ENCODE data around the gene OPA3.

Gene OPA3

DNA sequence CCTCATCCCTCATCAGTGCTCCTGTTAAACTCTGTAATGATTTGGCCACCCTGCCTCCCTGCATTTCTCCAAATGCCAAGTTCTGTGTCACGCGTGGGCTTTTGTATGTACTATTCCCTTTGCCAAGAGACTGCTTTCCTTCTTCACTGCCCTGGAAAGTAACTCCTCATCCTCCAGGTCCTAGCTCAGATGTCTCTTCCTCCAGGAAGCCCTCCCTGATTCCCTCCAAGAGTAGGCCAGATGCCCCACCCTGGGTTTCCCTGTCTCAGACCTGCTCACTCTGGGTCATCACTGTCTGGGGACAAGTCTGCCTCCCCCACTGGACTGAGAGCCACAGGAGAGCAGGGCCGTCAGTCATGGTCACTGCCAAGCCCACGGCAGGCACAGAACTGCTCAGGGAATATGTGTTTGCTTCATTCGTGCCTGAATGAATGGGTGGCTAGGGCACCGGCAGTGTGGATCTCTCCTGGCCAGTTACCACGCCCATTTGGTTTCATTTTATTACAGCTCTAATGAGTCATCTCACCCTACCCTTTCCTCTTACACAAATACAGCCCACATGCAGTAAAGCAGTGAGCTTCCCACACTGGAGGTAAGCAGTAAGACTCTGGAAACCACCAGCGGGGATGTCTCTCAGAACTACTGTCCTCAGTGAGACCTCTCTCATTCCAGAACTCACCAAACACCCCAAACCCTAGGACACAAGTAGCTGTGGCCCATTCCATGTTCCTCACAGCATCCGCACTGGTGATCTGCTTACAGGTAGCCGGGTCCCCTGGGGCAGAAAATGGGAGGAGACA lies 29.5 kb upstream of the OPA3 start:
- no peaks in the 10 kb centered on the region for H3K27me3 ChIP-seq (ENCODE audit: control insufficient read depth in 1 of 2, insufficient read depth in 2 of 2, low read length in 2 of 2)
- H3K9me3 ChIP-seq (ENCODE audit: low read length), result no peaks in the 10 kb centered on the region
- H3K27ac ChIP-seq (ENCODE audit: low read depth, low read length), result no peak overlapping the region
- H3K36me3 ChIP-seq (ENCODE audit: insufficient read depth, low read length), result peaks cover 18% of the 10 kb centered on the region
- no peak overlapping the region for H3K4me3 ChIP-seq (ENCODE audit: low read depth in 1 of 2, low read length in 2 of 2)
- H3K9ac ChIP-seq (ENCODE audit: low read length), result no peak overlapping the region
- H3K4me1 ChIP-seq (ENCODE audit: insufficient read depth, low read length), result no peaks in the 10 kb centered on the region

DNA sequence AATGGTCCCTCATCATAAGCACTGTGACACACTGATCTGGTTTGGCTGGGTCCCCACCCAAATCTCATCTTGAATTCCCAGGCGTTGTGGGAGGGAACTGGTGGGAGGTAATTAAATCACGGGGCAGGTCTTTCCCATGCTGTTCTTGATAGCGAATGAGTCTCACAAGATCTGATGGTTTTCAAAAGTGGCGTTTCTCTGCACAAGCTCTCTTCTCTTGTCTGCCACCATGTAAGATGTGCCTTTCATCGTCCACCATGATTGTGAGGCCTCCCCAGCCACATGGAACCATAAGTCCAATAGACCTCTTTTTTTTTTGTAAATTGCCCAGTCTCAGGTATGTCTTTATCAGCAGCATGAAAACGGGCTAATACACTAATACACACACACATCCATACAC lies 24.3 kb upstream of the OPA3 start:
- Histone ChIP-seq H3K27me3 (ENCODE audit: control insufficient read depth in 1 of 2, insufficient read depth in 2 of 2, low read length in 2 of 2) (no peaks in the 10 kb centered on the region), H3K9ac (ENCODE audit: low read length) (no peak overlapping the region), H3K27ac (ENCODE audit: low read depth, low read length) (no peak overlapping the region), H3K9me3 (ENCODE audit: low read length) (no peaks in the 10 kb centered on the region), H3K36me3 (ENCODE audit: insufficient read depth, low read length) (peaks cover 14% of the 10 kb centered on the region), H3K4me1 (ENCODE audit: insufficient read depth, low read length) (no peaks in the 10 kb centered on the region), H3K4me3 (ENCODE audit: low read depth in 1 of 2, low read length in 2 of 2) (no peak overlapping the region)

DNA sequence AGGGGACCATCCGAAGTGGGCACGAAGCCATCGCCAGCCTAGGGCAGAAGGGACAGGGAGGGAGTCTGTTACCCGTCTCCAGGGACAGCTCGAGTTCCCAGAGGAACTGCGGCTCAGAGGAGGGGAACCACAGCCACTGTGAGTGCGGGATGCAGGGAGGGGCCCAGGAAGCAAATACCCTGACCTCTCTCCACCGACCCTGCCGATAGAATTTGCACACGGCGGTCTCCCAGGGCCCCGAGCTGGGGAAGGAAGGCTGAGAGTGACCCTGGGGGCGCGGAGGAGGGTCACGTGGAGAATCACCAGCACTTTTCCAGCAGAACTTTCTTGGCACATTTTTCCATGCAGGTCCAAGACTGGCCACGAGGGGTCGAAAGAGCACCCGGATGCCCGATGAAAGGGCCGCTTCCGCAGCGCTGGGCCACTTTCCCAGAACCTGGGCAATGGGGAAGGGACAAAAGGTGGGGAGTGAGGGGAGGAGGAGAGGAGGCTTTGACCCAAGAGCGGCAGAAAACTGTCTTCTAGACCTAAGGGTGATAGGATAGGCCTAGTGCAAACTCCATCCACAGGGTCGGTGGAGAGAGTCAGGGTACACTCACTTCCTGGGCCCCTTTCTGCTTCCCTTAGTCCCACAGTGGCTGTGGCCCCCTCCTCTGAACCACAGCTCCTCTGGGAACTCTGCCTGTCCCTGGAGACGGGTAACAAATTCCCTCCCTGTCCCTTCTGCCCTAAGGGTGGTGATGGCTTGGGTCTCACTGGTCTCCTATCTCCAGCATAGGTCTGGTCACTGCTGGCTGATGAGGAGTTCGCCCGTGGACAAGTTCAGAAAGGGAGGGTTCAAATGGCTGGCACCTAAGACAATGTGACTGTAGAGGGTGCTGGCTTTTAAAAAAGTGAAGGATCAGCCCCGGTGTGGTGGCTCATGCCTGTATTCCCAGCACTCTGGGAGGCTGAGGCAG lies 22.7 kb upstream of the OPA3 start:
- no peaks in the 10 kb centered on the region for H3K9me3 ChIP-seq (ENCODE audit: low read length)
- no peak overlapping the region for H3K9ac ChIP-seq (ENCODE audit: low read length)
- H3K4me3 ChIP-seq (ENCODE audit: low read depth in 1 of 2, low read length in 2 of 2), result peak overlapping the region in 1 of 2 donors; percentile 25
- H3K27ac ChIP-seq (ENCODE audit: low read depth, low read length), result no peak overlapping the region
- peaks cover 4 to 6% of the 10 kb centered on the region in 2 donors for H3K27me3 ChIP-seq (ENCODE audit: control insufficient read depth in 1 of 2, insufficient read depth in 2 of 2, low read length in 2 of 2)
- H3K4me1 ChIP-seq (ENCODE audit: insufficient read depth, low read length), result no peaks in the 10 kb centered on the region
- H3K36me3 ChIP-seq (ENCODE audit: insufficient read depth, low read length), result peaks cover 5% of the 10 kb centered on the region

DNA sequence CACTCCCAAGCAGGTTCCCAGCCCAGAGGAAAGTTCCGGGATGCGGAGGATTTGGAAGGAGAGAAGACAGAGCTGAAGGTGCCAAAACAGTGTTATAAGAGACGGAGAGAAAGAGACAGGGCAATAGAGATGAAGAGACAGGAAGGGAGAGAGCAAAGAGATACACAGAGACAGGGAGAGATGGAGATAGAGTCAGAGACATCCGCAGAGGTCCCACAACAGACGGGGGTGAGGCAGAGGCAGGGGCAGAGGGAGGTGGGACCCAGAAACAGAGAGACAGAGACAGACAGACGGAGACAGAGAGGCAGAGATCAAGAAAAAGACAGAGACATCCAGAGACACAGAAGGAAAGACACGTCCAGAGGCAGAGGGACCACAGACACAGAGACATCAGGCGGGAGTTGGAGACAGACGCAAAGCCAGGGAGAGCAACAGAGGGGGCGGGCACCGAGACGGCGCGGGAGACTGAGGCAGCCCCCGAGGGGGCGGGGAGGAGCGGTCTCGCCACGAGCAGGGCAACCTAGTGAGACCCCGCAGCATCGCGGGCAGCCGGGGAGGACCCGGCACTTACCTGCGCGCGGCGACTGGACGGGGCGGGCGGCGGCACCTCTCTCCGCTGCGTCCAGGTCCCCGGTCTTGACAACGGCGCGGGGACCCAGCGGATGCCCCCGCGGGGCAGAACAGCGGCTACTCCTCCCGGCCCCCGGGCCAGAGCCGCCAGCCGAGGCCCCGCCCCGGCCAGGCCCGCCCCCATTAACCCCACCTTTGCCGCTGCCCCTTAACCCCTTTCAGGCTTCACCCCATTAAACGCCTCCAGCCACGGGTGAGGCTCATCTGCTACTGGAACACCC lies 17.1 kb upstream of the OPA3 start, which contains the start of gene GPR4:
TSS of gene GPR4 (minus strand) at position 689 of the 851 bp plus-strand sequence. CDS start 10,346 bp downstream, outside the sequence.
- H3K9ac ChIP-seq (ENCODE audit: low read length), result no peak within 1 kb of the TSS

DNA sequence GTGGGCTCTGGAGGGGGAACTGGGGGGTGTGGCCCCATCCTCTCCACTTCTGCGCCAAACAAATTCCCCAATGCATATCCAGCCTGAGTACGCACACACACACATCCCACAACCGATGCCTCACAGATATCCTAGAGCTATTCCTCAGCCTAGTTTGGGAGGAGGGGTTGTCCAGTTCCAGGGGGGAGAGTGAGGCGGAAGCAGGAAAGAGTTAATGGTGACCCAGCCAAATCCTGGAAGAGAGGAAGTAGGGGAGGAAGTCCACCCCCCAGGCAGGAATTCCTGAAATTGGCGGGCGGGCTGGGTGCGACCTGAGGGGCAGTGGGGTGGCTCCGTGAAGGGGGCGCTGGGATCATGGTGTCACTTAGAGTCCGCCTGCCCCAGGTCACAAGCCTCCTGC lies 16.5 kb upstream of the OPA3 start:
- Histone ChIP-seq H3K9me3 (ENCODE audit: low read length) (no peaks in the 10 kb centered on the region), H3K27ac (ENCODE audit: low read depth, low read length) (no peak overlapping the region), H3K4me1 (ENCODE audit: insufficient read depth, low read length) (no peaks in the 10 kb centered on the region), H3K27me3 (ENCODE audit: control insufficient read depth in 1 of 2, insufficient read depth in 2 of 2, low read length in 2 of 2) (peaks cover 48 to 64% of the 10 kb centered on the region in 2 donors), H3K4me3 (ENCODE audit: low read depth in 1 of 2, low read length in 2 of 2) (no peak overlapping the region), H3K9ac (ENCODE audit: low read length) (no peak overlapping the region), H3K36me3 (ENCODE audit: insufficient read depth, low read length) (no peaks in the 10 kb centered on the region)

More for the DNA sequence above, 17.1 kb upstream of the OPA3 start, which contains the start of gene GPR4:
- no peak within 1 kb of the TSS for H3K27ac ChIP-seq (ENCODE audit: low read depth, low read length)
- no peaks in the 10 kb centered on the region for H3K36me3 ChIP-seq (ENCODE audit: insufficient read depth, low read length)
- H3K9me3 ChIP-seq (ENCODE audit: low read length), result no peaks in the 10 kb centered on the region
- H3K27me3 ChIP-seq (ENCODE audit: control insufficient read depth in 1 of 2, insufficient read depth in 2 of 2, low read length in 2 of 2), result peaks cover 48 to 61% of the 10 kb centered on the region in 2 donors
- H3K4me1 ChIP-seq (ENCODE audit: insufficient read depth, low read length), result no peaks in the 10 kb centered on the region
- no peak within 1 kb of the TSS for H3K4me3 ChIP-seq (ENCODE audit: low read depth in 1 of 2, low read length in 2 of 2)

DNA sequence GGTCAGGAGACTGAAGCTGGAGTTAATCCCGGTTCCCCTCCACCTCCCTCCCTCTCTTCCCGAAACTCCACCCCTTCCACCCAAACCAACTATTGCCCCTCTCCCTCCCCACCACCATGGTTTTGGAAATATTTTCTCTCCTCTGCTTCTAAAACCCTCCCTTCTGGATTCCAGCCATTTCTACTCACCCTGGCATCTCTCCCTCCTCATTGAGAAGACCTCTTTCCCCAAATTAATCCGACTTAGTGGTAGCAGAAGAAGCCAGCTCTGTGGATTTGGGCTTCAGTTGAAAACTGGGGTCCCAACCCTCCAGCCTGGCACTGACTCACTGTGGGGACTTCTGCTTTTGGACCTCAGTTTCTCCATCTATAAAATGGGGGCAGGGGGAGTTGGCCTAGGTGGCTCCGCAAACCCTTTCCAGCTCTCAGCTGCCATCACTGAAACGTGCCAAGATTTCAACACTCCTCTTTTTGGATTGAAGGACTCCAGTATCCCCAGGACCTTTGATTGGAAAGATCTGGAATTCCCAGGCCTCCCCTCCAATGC lies 15.8 kb upstream of the OPA3 start:
- no peaks in the 10 kb centered on the region for H3K4me1 ChIP-seq (ENCODE audit: insufficient read depth, low read length)
- H3K4me3 ChIP-seq (ENCODE audit: low read depth in 1 of 2, low read length in 2 of 2), result no peak overlapping the region
- no peaks in the 10 kb centered on the region for H3K9me3 ChIP-seq (ENCODE audit: low read length)
- H3K9ac ChIP-seq (ENCODE audit: low read length), result no peak overlapping the region
- H3K36me3 ChIP-seq (ENCODE audit: insufficient read depth, low read length), result no peaks in the 10 kb centered on the region
- H3K27ac ChIP-seq (ENCODE audit: low read depth, low read length), result no peak overlapping the region
- H3K27me3 ChIP-seq (ENCODE audit: control insufficient read depth in 1 of 2, insufficient read depth in 2 of 2, low read length in 2 of 2), result peaks cover 48 to 69% of the 10 kb centered on the region in 2 donors

DNA sequence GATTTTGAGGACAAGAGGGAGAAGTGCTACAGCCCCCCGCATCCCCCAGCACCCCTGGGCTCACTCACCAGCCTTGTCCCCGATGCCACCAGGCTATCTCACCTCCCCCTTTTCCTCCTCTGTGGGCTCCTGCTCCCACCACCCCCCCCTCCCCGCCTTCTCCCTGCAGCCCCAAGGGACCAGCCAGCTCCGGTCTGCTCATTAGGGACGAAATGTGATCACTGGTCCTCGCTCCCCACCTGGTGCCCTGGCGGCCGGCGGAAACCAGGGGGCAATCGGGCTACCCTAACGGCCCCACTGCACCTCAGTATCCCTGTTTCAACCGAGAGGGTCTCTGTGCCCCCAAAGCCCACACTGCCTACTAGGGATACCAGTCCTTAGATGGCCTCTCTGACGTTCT lies 14.7 kb upstream of the OPA3 start:
- Histone ChIP-seq H3K27ac (ENCODE audit: low read depth, low read length) (no peak overlapping the region), H3K4me3 (ENCODE audit: low read depth in 1 of 2, low read length in 2 of 2) (no peak overlapping the region), H3K9me3 (ENCODE audit: low read length) (no peaks in the 10 kb centered on the region), H3K9ac (ENCODE audit: low read length) (no peak overlapping the region), H3K36me3 (ENCODE audit: insufficient read depth, low read length) (no peaks in the 10 kb centered on the region), H3K4me1 (ENCODE audit: insufficient read depth, low read length) (no peaks in the 10 kb centered on the region), H3K27me3 (ENCODE audit: control insufficient read depth in 1 of 2, insufficient read depth in 2 of 2, low read length in 2 of 2) (peaks cover 48 to 69% of the 10 kb centered on the region in 2 donors)

DNA sequence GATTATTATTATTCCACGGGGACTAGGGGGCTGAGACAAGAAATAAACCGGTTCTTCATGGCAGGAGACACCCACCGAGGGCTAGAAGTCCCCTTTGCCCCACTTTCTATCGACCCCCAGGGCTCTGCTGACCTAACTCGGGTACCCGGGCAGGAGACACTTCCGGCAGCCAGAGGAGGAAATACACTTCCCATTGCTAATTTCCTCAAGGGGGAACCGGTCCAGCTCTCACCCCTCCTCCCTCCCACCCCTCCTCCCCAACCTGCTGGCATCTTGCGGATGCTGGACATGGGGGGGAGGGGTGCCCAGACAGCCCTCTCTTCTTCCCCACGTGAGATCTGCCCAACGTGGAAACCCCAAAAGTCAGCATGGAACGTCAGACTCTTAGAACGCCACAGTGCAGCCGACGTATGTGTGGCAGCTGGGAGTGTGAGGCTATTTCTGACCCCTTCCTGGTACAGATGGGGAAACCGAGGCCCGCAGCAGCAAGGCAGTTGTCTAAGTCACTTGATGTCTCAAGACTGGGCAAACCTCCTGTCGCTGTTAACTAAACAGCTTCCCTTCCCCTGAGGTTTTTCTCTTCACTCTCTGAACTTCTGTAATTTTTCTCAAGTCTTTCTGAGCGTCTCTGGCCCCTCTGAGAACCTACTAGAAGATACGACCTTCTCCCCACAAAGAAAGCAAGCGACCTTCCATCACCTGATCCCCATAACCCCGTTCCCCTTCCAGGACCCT lies 13.8 kb upstream of the OPA3 start:
- Histone ChIP-seq H3K4me3 (ENCODE audit: low read depth in 1 of 2, low read length in 2 of 2) (no peak overlapping the region), H3K27ac (ENCODE audit: low read depth, low read length) (no peak overlapping the region), H3K36me3 (ENCODE audit: insufficient read depth, low read length) (no peaks in the 10 kb centered on the region), H3K4me1 (ENCODE audit: insufficient read depth, low read length) (no peaks in the 10 kb centered on the region), H3K27me3 (ENCODE audit: control insufficient read depth in 1 of 2, insufficient read depth in 2 of 2, low read length in 2 of 2) (peaks cover 48 to 69% of the 10 kb centered on the region in 2 donors), H3K9ac (ENCODE audit: low read length) (no peak overlapping the region), H3K9me3 (ENCODE audit: low read length) (no peaks in the 10 kb centered on the region)

DNA sequence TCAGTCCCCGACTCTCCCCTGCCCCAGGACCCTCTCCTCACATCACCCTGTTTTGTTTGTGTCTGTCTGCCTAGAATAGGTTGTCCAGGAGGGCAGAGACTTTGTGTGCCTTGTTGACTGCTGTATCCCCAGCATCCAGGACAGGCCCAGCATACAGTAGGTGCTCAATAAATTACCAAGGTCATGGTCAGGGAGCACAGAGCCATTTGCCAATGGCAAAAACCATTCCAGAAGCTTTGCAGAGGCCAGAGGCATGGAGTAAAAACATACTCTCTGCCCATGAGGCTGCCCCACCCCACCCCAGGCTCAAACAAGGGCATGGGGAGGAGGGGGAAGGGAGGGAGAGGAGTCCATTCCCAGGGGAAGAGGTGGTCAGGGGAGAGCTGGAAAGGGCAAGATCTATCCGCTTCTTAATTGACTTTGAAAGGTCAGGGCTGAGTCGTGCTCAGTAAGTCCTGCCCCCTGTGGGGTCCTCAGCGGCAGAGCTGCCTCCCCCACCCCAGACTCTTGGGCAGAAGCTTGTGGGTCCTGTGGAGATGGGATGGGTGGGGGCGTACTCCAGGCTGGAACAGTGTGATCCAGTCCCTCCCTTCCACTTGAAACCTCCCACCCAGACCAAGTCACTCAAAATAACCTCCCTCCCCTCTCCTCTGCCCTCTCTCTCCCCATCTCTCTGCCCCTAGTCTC lies 13.0 kb upstream of the OPA3 start:
- Histone ChIP-seq H3K9me3 (ENCODE audit: low read length) (no peaks in the 10 kb centered on the region), H3K4me3 (ENCODE audit: low read depth in 1 of 2, low read length in 2 of 2) (no peak overlapping the region), H3K36me3 (ENCODE audit: insufficient read depth, low read length) (no peaks in the 10 kb centered on the region), H3K9ac (ENCODE audit: low read length) (no peak overlapping the region), H3K4me1 (ENCODE audit: insufficient read depth, low read length) (no peaks in the 10 kb centered on the region), H3K27ac (ENCODE audit: low read depth, low read length) (no peak overlapping the region), H3K27me3 (ENCODE audit: control insufficient read depth in 1 of 2, insufficient read depth in 2 of 2, low read length in 2 of 2) (peaks cover 47 to 66% of the 10 kb centered on the region in 2 donors)

DNA sequence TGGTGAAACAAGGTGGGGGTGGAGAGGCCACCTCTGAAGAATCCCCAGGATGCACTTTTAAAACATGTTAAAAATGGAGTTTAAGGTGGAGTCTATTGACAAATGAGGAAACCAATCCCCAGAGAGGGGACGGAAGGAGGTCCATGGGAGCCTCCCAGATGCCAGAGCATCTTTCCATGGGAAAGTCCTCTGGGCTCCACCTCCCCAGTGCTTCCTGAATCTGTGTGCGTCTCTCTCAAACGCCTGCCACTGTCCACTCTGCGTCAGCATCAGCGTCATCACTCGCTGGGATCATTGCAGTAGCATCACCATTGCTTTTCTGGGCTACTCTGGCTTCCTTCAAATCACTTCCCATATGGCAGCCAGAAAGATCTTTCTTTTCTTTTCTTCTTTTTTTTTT lies 11.2 kb upstream of the OPA3 start:
- no peak overlapping the region for H3K27ac ChIP-seq (ENCODE audit: low read depth, low read length)
- H3K9ac ChIP-seq (ENCODE audit: low read length), result no peak overlapping the region
- H3K27me3 ChIP-seq (ENCODE audit: control insufficient read depth in 1 of 2, insufficient read depth in 2 of 2, low read length in 2 of 2), result peaks cover 32 to 60% of the 10 kb centered on the region in 2 donors
- H3K4me1 ChIP-seq (ENCODE audit: insufficient read depth, low read length), result no peaks in the 10 kb centered on the region
- no peaks in the 10 kb centered on the region for H3K9me3 ChIP-seq (ENCODE audit: low read length)
- H3K4me3 ChIP-seq (ENCODE audit: low read depth in 1 of 2, low read length in 2 of 2), result no peak overlapping the region
- no peaks in the 10 kb centered on the region for H3K36me3 ChIP-seq (ENCODE audit: insufficient read depth, low read length)
